GM23248 (cell line): ENCODE results near the gene HNF1B.

Source experiments
- EZH2 ChIP-seq: fragments of 200-600 bp; sonication (generic); IDR thresholded peaks from 2 replicates; pipeline ENCODE4 v1.6.1; 2018; ENCODE audit warnings: antibody characterized with exemption, mild to moderate bottlenecking; ENCODE audit not compliant: insufficient read depth, poor library complexity, severe bottlenecking
- EZH2phosphoT487 ChIP-seq: fragments of 200-600 bp; sonication (generic); IDR thresholded peaks from 2 replicates; pipeline ENCODE4 v1.6.1; 2018; ENCODE audit warnings: antibody characterized with exemption, moderate library complexity, mild to moderate bottlenecking, low read depth; ENCODE audit not compliant: insufficient read depth

DNA sequence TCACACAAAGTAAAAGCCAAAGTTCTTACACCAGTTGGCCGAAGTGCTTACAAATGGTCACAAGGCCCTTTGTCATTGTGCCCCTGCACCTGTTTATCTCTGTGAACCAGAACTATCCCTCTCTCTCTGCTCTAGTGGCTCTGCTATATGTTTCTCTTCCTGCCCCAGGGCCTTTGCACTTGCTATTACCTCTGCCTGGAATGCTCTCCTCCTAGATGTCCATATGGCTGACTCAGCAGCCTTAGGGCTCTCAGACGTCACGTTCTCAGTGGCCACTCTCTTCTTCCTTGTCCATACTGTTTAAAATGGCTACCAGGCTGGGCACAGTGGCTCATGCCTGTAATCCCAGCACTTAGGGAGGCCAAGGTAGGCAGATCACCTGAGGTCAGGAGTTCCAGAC, 62.9 kb downstream of the HNF1B start:
- no peak for TF ChIP-seq EZH2
- no peak for TF ChIP-seq EZH2phosphoT487
